Measurements from ENCODE around the gene NKD1. TPM values are rescaled to one million over a fixed set of nuclear protein-coding genes. Genes with fewer than 3 reads are reported as not detected.

The NKD1 gene
- total and polyA plus RNA-seq, 2 of the 8 experiments (the other 6 are each of a cell fraction or from before 2014, with no cell fraction given), result 0.70 to 4.5 TPM

- Histone ChIP-seq H3K23ac (ENCODE audit: insufficient read length) (no peak overlapping the region), H3K9me3 (ENCODE audit: insufficient read depth in 2 of 2, low read depth in 1 of 2, low read length in 1 of 2) (0 out of 4 replicates have a peak, but pooled peaks cover 0 to 5% of the 10 kb centered on the region in 2 experiments), H2BK20ac (ENCODE audit: low read length) (no peak overlapping the region), H2BK5ac (ENCODE audit: low read depth, low read length) (no peak overlapping the region), H3K4me2 (ENCODE audit: insufficient read depth in 1 of 2, low read depth in 2 of 2, low read length in 2 of 2) (no peak overlapping the region), H4K20me1 (replicated peaks in 1 of 2; ENCODE audit: control insufficient read depth in 1 of 2, insufficient read depth in 2 of 2, low read length in 2 of 2) (no peaks in the 10 kb centered on the region), H3K27me3 (replicated peaks in 1 of 4; ENCODE audit: control insufficient read depth in 3 of 4, extremely low read depth in 1 of 4, insufficient read depth in 3 of 4, low read length in 3 of 4) (0 out of 7 replicates have a peak, but pooled peaks cover 0 to 3% (median 0%) of the 10 kb centered on the region in 4 experiments), H3K79me2 (ENCODE audit: control insufficient read depth in 1 of 2, insufficient read depth in 2 of 2, low read length in 2 of 2) (no peaks in the 10 kb centered on the region), H3K4me1 (replicated peaks in 1 of 4; ENCODE audit: control insufficient read depth in 3 of 4, insufficient read depth in 4 of 4, low read length in 3 of 4) (no peaks in the 10 kb centered on the region), H3K4ac (replicated peaks; ENCODE audit: insufficient read length, low read depth, low read length) (no peak overlapping the region), H3K79me1 (ENCODE audit: low read depth, low read length) (no peaks in the 10 kb centered on the region), H3K27ac (ENCODE audit: low read depth, low read length) (no peak overlapping the region), H2AK5ac (ENCODE audit: low read depth, low read length) (no peak overlapping the region), H3K4me3 (ENCODE audit: extremely low read depth in 1 of 4, insufficient read depth in 2 of 4, low read depth in 3 of 4, low read length in 4 of 4) (no peak overlapping the region), H2BK12ac (ENCODE audit: low read depth, low read length) (no peak overlapping the region), H4K5ac (ENCODE audit: insufficient read length, low read depth, low read length) (no peak overlapping the region), H4K8ac (ENCODE audit: extremely low read depth, insufficient read depth, low read length) (no peak overlapping the region), H3K14ac (ENCODE audit: insufficient read length) (no peak overlapping the region), H3K18ac (ENCODE audit: extremely low read depth, low read length) (no peak overlapping the region), H2AFZ (ENCODE audit: low read length) (no peak overlapping the region), H3K56ac (replicated peaks; ENCODE audit: insufficient read length, low read depth, low read length) (no peak overlapping the region), H2BK15ac (ENCODE audit: low read length) (no peak overlapping the region), H4K91ac (replicated peaks; ENCODE audit: insufficient read length, low read length) (no peak overlapping the region), H3K9ac (replicated peaks in 1 of 4; ENCODE audit: extremely low read depth in 1 of 4, low read depth in 3 of 4, low read length in 3 of 4) (no peak overlapping the region), H3K23me2 (ENCODE audit: low read depth, low read length) (no peaks in the 10 kb centered on the region), H3K36me3 (ENCODE audit: control insufficient read depth in 2 of 4, insufficient read depth in 4 of 4, low read length in 3 of 4) (no peaks in the 10 kb centered on the region), H2BK120ac (replicated peaks; ENCODE audit: low read depth, low read length) (no peak overlapping the region)
- CTCF ChIA-PET (ENCODE audit: partially characterized antibody), result interaction anchor here (0.6 to 21.1 kb wide), 7 partner anchors 8 to 392 kb away, joined by 3 to 279 read pairs (median 3); no protein-coding TSS in a partner anchor
- FAIRE-seq, result no peak
- 83% methylated on average over 5 of the region's 5 CpGs; no CpG with 5 or more reads in 1 of the 2 experiments for WGBS, 2 experiments (ENCODE audit: extremely low coverage in 1 of 2, insufficient coverage in 1 of 2, insufficient read length in 1 of 2, insufficient replicate concordance in 2 of 2, low coverage in 1 of 2, low lambda C conversion rate in 2 of 2, missing lambda C conversion rate in 1 of 2)
- no peak for DNase-seq (ENCODE audit: low read depth in 1 of 2, low spot score in 2 of 2)
- POLR2A ChIA-PET (ENCODE audit: partially characterized antibody), result no interaction called here
- TF ChIP-seq BRCA1 (IDR thresholded peaks at IDR 0.05; ENCODE audit: low read depth, low read length), result no peak
- TF ChIP-seq TBP (IDR thresholded peaks at IDR 0.05; ENCODE audit: low read depth, low read length), result no peak
- no peak for TF ChIP-seq NRF1 (IDR thresholded peaks at IDR 0.05; ENCODE audit: low read depth, low read length)
- TF ChIP-seq NANOG (IDR thresholded peaks at IDR 0.05; ENCODE audit: insufficient read depth, low read depth, low read length, poor library complexity, severe bottlenecking), result no peak
- TF ChIP-seq ZNF274 (IDR thresholded peaks at IDR 0.05; ENCODE audit: borderline replicate concordance, extremely low read depth, low read length), result no peak
- no peak for TF ChIP-seq E2F6 (IDR thresholded peaks at IDR 0.05)
- no peak for TF ChIP-seq MAX (IDR thresholded peaks at IDR 0.05)
- no peak for TF ChIP-seq PHF8 (conservative IDR thresholded peaks at IDR 0.05; ENCODE audit: low read depth, low read length)
Observed at GRCh38 chr16:50659806-50660205, 111.6 kb downstream of the NKD1 start.

Measured in H1 (cell line).